Endothelial cell of umbilical vein (primary cell): Measurements from ENCODE around the gene ANKRD27. TPM values are rescaled to one million over a fixed set of nuclear protein-coding genes. Genes with fewer than 3 reads are reported as not detected.

Experiments
- BruUV-seq: library from RNA; stranded (reverse); fragments of 400-500 nt; replicated peaks from 2 replicates; lab custom pipeline; 2021; lab: Mats Ljungman, UMichigan
- CTCF ChIA-PET: fragments of 300-600, 350-600 bp; sonication (Branson Sonifier 250); formaldehyde crosslinking; loops from one replicate; lab custom pipeline; 2021; ENCODE audit warnings: antibody characterized with exemption, inconsistent platforms; lab: Charles Lee
- POLR2A ChIA-PET: fragments of 300-600, 350-600 bp; sonication (Branson Sonifier 250); formaldehyde crosslinking; loops from one replicate; lab custom pipeline; 2021; ENCODE audit warnings: antibody characterized with exemption, inconsistent platforms; lab: Charles Lee
- DNase-seq: peaks from one replicate; pipeline ENCODE4 v3.0.0-alpha.2; 2011; ENCODE audit warnings: low read depth, low spot score
- FAIRE-seq: peaks from 2 replicates; lab custom pipeline; 2011; peaks lifted over from hg19 to GRCh38; lab: Jason Lieb, UNC
- H2AFZ ChIP-seq: 2 replicates; pipeline ENCODE4 v1.6.0; 2012; ENCODE audit warnings: low read depth, low read length, control low read depth, inconsistent platforms
- H3K27ac ChIP-seq: 2 replicates; pipeline ENCODE4 v1.5.1; 2011; ENCODE audit warnings: low read depth, mild to moderate bottlenecking, control low read depth, low read length, moderate library complexity; ENCODE audit not compliant: insufficient read depth
- H3K27me3 ChIP-seq, 2 experiments: 2 replicates each; pipeline versions ENCODE4 v1.6.0 to v1.6.1; 2011; ENCODE audit warnings: low read length in 2 of 2, mixed read lengths in 1 of 2; ENCODE audit not compliant: control insufficient read depth in 2 of 2, insufficient read depth in 2 of 2
- H3K36me3 ChIP-seq, 2 experiments: 2 replicates in 1 of 2; 3 replicates in 1 of 2; pipeline ENCODE4 v1.5.1; 2011; ENCODE audit warnings: low read length in 2 of 2, mild to moderate bottlenecking in 1 of 2, moderate library complexity in 1 of 2; ENCODE audit not compliant: control insufficient read depth in 2 of 2, insufficient read depth in 2 of 2; ENCODE audit errors: extremely low read depth in 1 of 2
- H3K4me1 ChIP-seq: 3 replicates; pipeline ENCODE4 v1.5.1; 2011; ENCODE audit warnings: mild to moderate bottlenecking, low read length; ENCODE audit not compliant: control insufficient read depth, insufficient read depth; ENCODE audit errors: extremely low read depth
- H3K4me2 ChIP-seq: 2 replicates; pipeline ENCODE4 v1.6.1; 2011; ENCODE audit warnings: low read length, control low read depth, mixed read lengths; ENCODE audit not compliant: insufficient read depth
- H3K4me3 ChIP-seq, 3 experiments: fragments of 200-600 bp in 1 of 3; sonication (generic), shearing (Covaris generic) in 1 of 3; replicated peaks in 1 of 3; 2 replicates each; pipeline ENCODE4 v1.5.1; 2011 to 2016; ENCODE audit warnings: control low read depth in 3 of 3, low read length in 3 of 3, mild to moderate bottlenecking in 2 of 3, inconsistent platforms in 1 of 3, low read depth in 1 of 3, moderate library complexity in 1 of 3; ENCODE audit not compliant: insufficient read depth in 1 of 3
- H3K79me2 ChIP-seq: 2 replicates; pipeline ENCODE4 v1.6.0; 2012; ENCODE audit warnings: low read length, inconsistent platforms; ENCODE audit not compliant: control insufficient read depth, insufficient read depth
- H3K9ac ChIP-seq: replicated peaks from 2 replicates; pipeline ENCODE3; 2011; ENCODE audit warnings: low read length, control low read depth; ENCODE audit not compliant: insufficient read depth; ENCODE audit errors: extremely low read depth
- H3K9me1 ChIP-seq: replicated peaks from 3 replicates; pipeline ENCODE4 v1.6.0; 2011; ENCODE audit warnings: mild to moderate bottlenecking, low read length; ENCODE audit not compliant: control insufficient read depth, insufficient read depth; ENCODE audit errors: extremely low read depth
- H3K9me3 ChIP-seq: replicated peaks from 2 replicates; pipeline ENCODE4 v1.5.1; 2012; ENCODE audit warnings: low read length, inconsistent platforms; ENCODE audit not compliant: control insufficient read depth, insufficient read depth
- H4K20me1 ChIP-seq: replicated peaks from 2 replicates; pipeline ENCODE3; 2011; ENCODE audit warnings: mild to moderate bottlenecking, low read length; ENCODE audit not compliant: control insufficient read depth, insufficient read depth; ENCODE audit errors: extremely low read depth
- CTCF ChIP-seq, 2 donors: IDR thresholded peaks; 1 replicate in 1 of 2; 2 replicates in 1 of 2; pipeline ENCODE4 v1.5.1; 2011; ENCODE audit warnings: low read length in 2 of 2, mild to moderate bottlenecking in 2 of 2, moderate library complexity in 2 of 2, control low read depth in 1 of 2, inconsistent platforms in 1 of 2, low read depth in 1 of 2; ENCODE audit not compliant: insufficient read depth in 1 of 2; ENCODE audit errors: extremely low read depth in 1 of 2
- EZH2 ChIP-seq: IDR thresholded peaks from 2 replicates; pipeline ENCODE4 v1.6.1; 2012; ENCODE audit warnings: borderline replicate concordance, low read depth, mild to moderate bottlenecking, moderate library complexity, low read length, inconsistent platforms; ENCODE audit not compliant: severe bottlenecking
- FOS ChIP-seq: IDR thresholded peaks from 2 replicates; pipeline ENCODE4 v1.6.1; 2011; ENCODE audit warnings: mild to moderate bottlenecking, low read length, moderate library complexity, borderline replicate concordance; ENCODE audit not compliant: insufficient read depth
- GATA2 ChIP-seq: IDR thresholded peaks from 2 replicates; pipeline ENCODE4 v1.7.0; 2011; ENCODE audit warnings: low read depth, mild to moderate bottlenecking, moderate library complexity, mixed read lengths, low read length; ENCODE audit not compliant: insufficient read length, insufficient read depth
- JUN ChIP-seq: IDR thresholded peaks from 2 replicates; pipeline ENCODE4 v1.6.1; 2011; ENCODE audit warnings: borderline replicate concordance, low read depth; ENCODE audit not compliant: insufficient read length, insufficient read depth
- MAX ChIP-seq: IDR thresholded peaks from 2 replicates; pipeline ENCODE4 v1.6.1; 2011; ENCODE audit not compliant: insufficient read depth, insufficient read length
- MYC ChIP-seq: IDR thresholded peaks from one replicate; pipeline ENCODE4 v1.6.1; 2011; ENCODE audit warnings: mild to moderate bottlenecking, low read depth, low read length
- POLR2A ChIP-seq: IDR thresholded peaks from 2 replicates; pipeline ENCODE4 v1.6.1; 2012; ENCODE audit warnings: low read depth, mild to moderate bottlenecking, control low read depth, low read length
- POLR2AphosphoS5 ChIP-seq: IDR thresholded peaks from 2 replicates; pipeline ENCODE4 v1.6.1; 2012; ENCODE audit warnings: low read depth, mild to moderate bottlenecking, control low read depth, low read length, moderate library complexity; ENCODE audit not compliant: insufficient read depth
- dilution Hi-C: fragments of 300-500 bp; cut with MboI; formaldehyde crosslinking; loops from one replicate; pipeline ENCODE4 v1.15.0; 2019; ENCODE audit warnings: low sequenced_read_pairs; ENCODE audit not compliant: extremely low pct_ligation_motif_present
- intact Hi-C: fragments of 100-400 bp; cut with micrococcal nuclease; formaldehyde crosslinking; loops from one replicate; pipeline ENCODE4 v1.10.0; 2022
- polyA plus RNA-seq, 4 experiments: library from polyadenylated mRNA; depleted of rRNA in 3 of 4; stranded (reverse) in 3 of 4; unstranded in 1 of 4; fragments of >200 nt; gene quantifications; 2 replicates each; pipeline versions ENCODE4 v1.2.1 to v1.2.3, GENCODE V29; 2011 to 2012; ENCODE audit warnings: missing spikeins in 1 of 4
- total RNA-seq: library from RNA; stranded (reverse); gene quantifications from 2 replicates; pipeline ENCODE4 v1.2.3, GENCODE V29; 2021

Gene ANKRD27
- total and polyA plus RNA-seq, 2 donors (not counting 3 experiments of a cell fraction or from before 2014, with no cell fraction given) = 18.3 to 37.4 TPM

DNA sequence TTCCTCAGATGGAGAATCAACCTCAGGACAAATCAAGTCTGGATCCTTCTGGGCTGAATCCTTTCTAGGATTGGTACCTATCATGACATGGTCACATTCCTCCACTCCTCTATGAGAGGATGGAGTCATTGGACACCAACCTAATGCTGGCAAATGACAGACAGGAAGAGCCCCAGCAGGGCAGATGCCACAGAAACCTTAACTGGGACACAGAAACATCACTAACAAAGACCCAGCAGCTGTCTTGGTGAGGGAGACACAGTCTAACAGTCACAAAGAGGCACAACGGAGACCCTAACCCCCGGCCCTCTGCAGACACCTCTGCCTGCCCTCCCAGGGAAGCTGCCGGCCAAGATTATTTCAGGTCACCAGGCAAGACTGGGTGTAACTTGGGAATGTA is 2.1 kb downstream of the ANKRD27 start:
- FAIRE-seq (no peak), DNase-seq (no peak)
- Histone ChIP-seq H3K9me3 (no peaks in the 10 kb centered on the region), H3K27me3 (peaks cover 14 to 20% of the 10 kb centered on the region in 2 experiments), H3K4me3 (no peak overlapping the region), H3K9me1 (no peaks in the 10 kb centered on the region), H3K79me2 (peaks cover 57% of the 10 kb centered on the region), H3K27ac (no peak overlapping the region), H3K36me3 (no peaks in the 10 kb centered on the region), H2AFZ (no peak overlapping the region), H3K9ac (no peak overlapping the region), H4K20me1 (peaks cover 3% of the 10 kb centered on the region), H3K4me1 (peaks cover 9% of the 10 kb centered on the region), H3K4me2 (no peak overlapping the region)
- intact Hi-C loops = no loop called here
- TF ChIP-seq JUN = no peak
- no peak for TF ChIP-seq MYC
- dilution Hi-C loops = no loop called here
- no TSS peak for BruUV-seq
- POLR2A ChIA-PET = no interaction called here
- CTCF ChIA-PET = interaction anchor here (1.3 kb wide), 1 partner anchor 10 kb away, joined by 3 read pairs; no protein-coding TSS in a partner anchor

GRCh38 chr19:32671883-32672593 is 2.9 kb downstream of the ANKRD27 start:
- TSS peak; percentile 2 for BruUV-seq
- ChIA-PET POLR2A (no interaction called here), CTCF (no interaction called here)
- no peak overlapping the region for H3K9ac ChIP-seq
- DNase-seq (no peak), FAIRE-seq (no peak)
- H3K27me3 ChIP-seq = peaks cover 6 to 12% of the 10 kb centered on the region in 2 experiments
- H3K4me1 ChIP-seq = peaks cover 9% of the 10 kb centered on the region
- H3K4me3 ChIP-seq = no peak overlapping the region
- H3K79me2 ChIP-seq = peaks cover 61% of the 10 kb centered on the region
- intact Hi-C loops (no loop called here), dilution Hi-C loops (no loop called here)
- H3K27ac ChIP-seq = no peak overlapping the region
- H2AFZ ChIP-seq = no peak overlapping the region
- H3K4me2 ChIP-seq = no peak overlapping the region
- H3K9me1 ChIP-seq = no peaks in the 10 kb centered on the region
- peaks cover 0 to under 1% of the 10 kb centered on the region in 2 experiments for H3K36me3 ChIP-seq
- H4K20me1 ChIP-seq = peaks cover 3% of the 10 kb centered on the region
- TF ChIP-seq MYC (no peak), FOS (no peak), GATA2 (no peak), MAX (no peak), EZH2 (no peak), POLR2A (no peak), CTCF (IDR thresholded peaks at IDR 0.05; ENCODE audit: extremely low read depth in 1 of 2, insufficient read depth in 1 of 2, low read depth in 1 of 2, low read length in 2 of 2) (no peak), POLR2AphosphoS5 (no peak), JUN (no peak)
- no peaks in the 10 kb centered on the region for H3K9me3 ChIP-seq
